ENCODE results near the gene THBS3.

GRCh38 chr1:155184351-155184811, 23.3 kb downstream of the THBS3 start:
- no peak for TF ChIP-seq CTCF (optimal IDR thresholded peaks at IDR 0.05 in 1 of 3, IDR thresholded peaks at IDR 0.05 in 1 of 3, conservative IDR thresholded peaks at IDR 0.05 in 1 of 3; ENCODE audit: extremely low read depth in 1 of 3, insufficient read depth in 2 of 3, low read length in 3 of 3)
- TF ChIP-seq EZH2 (IDR thresholded peaks at IDR 0.05; ENCODE audit: low read length), result no peak
